ENCODE results near the gene ADTRP.
"Not testable (repeated sequence)": the region's sequence is repeated elsewhere in the genome, so short reads cannot be mapped to it uniquely, and the experiment has no call there.

ADTRP gene

DNA sequence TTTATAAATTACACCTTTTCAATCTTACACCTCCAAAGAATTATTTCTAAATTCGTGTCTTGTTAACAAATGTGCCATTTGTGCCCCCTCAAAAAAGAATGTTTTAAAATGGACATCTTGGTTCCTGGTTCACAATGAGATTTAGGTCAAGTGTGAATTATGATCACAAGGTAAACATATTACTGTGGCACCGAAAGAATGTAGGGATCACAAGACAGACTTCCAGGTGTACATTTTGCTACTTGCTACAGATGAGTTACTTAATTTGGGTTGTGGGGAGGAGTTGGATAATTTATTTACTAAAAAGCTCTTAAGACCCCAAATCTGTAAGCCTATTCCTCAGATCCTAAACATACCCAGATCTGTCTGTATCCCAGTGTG is 25.0 kb upstream of the ADTRP start:
- DNase-seq (ENCODE audit: low read depth in 1 of 2, low spot score in 1 of 2), result no peak

DNA sequence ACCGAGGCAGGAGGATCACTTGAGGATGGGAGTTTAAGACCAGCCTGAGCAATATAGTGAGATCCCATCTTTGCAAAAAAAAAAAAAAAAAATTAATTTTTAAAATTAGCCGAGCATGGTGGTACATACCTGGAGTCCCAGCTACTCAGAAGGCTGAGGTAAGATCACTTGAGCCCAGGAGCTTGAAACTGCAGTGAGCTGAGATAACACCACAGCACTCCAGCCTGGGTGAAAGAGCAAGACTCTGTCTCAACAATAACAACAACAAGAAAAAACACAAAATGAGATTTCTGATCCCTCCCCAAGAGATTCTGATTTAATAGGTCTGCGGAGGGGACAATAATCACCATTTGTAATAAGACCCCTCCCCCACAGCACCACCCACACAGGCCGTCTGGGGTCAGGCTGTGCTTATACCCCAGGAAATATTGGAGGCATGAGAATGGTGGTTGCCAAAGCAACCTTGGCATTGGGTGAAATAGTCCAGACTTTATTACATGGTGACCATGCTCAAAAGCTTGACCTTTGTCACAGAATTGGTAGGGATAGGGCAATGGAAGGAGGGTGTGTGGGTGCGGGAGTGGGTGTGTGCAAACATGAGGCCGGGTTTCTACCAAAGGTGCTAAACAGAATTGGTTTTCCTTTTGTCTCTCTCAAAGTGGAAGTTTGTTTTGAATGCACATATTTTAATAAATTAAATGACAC is 24.4 kb upstream of the ADTRP start:
- no peak for DNase-seq (ENCODE audit: low read depth in 1 of 2, low spot score in 1 of 2)

DNA sequence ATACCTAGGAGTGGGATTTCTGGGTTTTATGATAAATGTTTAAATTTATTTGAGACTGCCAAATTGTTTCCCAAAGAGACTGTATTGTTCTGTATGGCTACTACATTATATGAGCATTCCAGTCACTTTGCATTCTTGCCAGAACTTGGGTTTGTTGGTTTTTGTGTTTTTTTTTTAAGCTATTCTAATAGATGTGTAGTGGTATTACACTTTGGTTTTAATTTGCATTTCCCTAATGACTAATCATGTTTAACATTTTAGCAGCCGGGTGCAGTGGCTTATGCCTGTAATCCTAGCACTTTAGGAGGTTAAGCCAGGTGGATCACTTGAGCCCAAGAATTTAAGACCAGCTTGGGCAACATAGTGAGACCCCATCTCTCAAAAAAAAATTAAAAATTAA is 21.9 kb upstream of the ADTRP start:
- DNase-seq (ENCODE audit: low read depth in 1 of 2, low spot score in 1 of 2), result not testable (repeated sequence)

DNA sequence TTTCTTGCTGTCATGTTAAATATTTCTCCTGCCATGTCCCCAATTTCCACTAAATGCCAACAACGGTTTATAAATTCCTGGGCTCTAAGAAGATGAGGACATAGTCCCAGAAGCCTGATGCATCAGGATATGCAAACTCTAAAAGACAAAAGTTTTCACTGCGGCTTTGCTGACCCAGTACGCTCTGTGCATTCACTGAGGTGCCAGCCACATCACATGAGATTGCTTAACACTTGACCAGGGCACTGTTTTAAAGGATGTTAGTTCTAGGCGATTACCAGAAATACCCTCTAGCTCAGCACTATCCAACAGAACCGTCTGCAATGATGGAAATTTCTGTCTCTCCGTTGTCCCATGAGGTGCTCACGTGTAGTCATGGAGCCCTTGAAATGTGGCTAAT is 19.9 kb upstream of the ADTRP start:
- DNase-seq (ENCODE audit: low read depth in 1 of 2, low spot score in 1 of 2), result no peak

DNA sequence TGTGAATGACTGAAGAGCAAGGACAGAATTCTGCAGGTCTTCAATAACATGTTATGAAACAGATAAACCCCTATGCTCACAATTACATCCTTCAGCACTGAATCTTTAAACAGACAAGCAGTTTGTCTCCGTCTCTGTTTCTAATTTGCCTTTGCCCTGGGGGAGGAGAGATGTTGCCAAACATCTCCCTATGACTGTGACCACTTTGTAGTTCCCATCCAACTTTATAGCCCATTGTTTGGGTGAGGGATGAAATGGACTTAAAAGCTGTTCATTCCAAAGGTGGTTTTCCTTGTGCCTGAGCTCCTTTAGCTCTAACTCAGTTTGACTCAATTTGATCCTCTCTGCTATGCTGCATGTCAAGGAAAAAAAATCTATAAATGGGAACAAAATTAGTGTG is 19.5 kb upstream of the ADTRP start:
- no peak for DNase-seq (ENCODE audit: low read depth in 1 of 2, low spot score in 1 of 2)

DNA sequence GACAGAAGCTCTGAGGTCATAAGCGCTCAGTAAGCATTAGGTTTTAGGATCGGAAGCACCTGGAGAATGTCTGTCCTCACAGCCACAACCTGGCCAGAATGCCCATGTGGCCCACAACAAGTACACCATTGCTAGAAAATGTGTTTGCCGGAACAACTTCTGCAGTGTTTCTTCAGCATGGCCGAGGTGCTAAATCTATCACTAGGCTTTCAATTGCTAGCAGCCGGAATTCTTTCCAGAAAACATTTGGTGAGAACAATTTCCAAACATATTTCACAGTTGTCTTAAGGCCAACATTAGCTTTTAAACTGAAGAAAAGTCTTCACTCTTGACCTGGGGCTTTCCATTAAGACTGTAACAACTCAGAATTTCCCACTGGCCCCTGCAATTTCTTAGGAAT is 18.2 kb upstream of the ADTRP start:
- DNase-seq (ENCODE audit: low read depth in 1 of 2, low spot score in 1 of 2), result no peak

DNA sequence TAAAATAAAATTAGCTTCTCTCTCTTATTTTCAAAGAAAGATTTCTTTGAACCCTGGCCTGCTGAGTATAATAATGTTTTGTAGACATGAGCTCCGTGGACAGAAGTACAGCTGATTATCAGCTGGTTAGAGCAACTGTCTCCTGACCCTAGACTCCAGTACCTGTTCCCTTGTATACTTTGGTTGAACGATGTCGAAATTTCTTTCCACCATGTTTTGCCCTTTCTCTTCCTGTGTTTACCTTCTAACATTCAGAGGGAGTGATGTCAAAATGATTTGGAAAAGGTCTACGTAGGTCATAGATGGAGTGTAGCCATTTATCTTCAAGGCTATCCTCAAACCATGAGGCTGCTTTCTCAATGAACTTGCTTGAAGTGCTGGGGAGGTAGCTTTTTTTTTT is 16.8 kb upstream of the ADTRP start:
- DNase-seq (ENCODE audit: low read depth in 1 of 2, low spot score in 1 of 2), result no peak

DNA sequence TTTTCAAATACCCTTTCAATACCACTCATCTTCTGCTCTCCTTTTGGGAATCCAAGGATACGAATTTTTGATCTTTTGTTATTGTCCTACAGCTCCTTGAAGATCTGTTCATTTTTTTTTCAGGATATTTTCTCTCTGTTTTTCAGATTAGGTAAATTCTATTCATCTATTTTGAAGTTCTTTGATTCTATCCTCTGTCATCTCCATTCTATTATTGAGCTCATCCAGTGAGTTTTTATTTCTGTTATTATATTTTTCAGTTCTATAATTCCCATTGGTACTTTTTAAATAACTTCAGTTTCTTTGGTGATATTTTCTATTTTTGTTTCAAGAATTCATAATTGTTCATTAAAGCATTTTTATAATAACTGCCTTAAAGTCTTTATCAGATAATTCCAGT is 14.7 kb upstream of the ADTRP start:
- DNase-seq (ENCODE audit: low read depth in 1 of 2, low spot score in 1 of 2), result no peak

DNA sequence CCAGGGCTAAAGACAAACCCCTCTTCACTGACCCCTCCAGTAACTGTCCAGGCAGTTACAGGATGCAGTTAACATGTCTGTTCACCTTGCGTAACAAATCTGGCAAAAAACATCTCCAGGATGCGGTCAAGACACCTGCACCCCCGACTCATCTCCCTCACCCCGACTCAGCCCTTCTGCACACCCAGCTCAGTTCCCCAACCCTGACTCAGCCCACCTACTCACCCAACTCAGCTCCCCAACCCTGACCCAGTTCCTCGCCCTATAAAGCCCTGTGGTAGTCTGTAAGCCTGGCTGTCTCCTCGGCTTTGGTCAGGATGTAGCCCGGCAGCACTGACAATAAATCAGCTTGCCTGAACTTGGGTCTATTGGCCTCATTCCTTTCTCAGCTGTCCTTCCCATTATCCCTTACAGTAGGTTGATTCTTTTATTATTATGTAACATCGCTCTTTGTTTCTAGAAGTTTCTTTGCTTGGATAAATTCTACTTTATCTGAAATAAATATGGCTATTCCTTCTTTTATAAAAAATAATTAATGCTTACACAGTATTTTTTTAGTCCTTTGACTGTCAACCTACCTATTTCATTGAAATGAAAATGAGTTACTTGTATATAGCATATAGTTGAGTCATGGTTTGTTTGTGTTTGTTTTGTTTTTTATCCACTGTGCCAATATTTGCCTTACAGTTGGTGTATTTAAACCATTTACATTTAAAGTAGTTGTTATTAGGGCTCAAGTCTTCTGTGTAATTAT is 12.9 kb upstream of the ADTRP start:
- no peak for DNase-seq (ENCODE audit: low read depth in 1 of 2, low spot score in 1 of 2)

DNA sequence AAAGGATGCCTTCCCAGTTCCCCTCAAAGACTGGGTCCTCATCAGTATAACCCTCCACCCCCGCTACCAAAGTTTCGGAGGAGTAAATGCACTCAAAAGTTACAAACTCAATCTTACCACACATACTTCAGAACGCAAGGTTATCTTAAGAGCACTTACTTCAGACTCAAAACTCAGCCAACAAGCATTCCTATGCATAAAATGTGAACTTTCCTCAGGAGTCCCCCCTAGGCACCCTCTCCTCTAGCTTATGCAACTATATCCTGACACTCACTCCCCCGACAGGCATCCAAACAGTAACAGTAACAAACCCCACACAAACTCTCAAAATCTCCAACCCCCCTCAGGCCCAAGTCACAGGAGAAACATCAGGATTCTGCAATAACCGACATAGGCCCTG is 11.1 kb upstream of the ADTRP start:
- no peak for DNase-seq (ENCODE audit: low read depth in 1 of 2, low spot score in 1 of 2)

DNA sequence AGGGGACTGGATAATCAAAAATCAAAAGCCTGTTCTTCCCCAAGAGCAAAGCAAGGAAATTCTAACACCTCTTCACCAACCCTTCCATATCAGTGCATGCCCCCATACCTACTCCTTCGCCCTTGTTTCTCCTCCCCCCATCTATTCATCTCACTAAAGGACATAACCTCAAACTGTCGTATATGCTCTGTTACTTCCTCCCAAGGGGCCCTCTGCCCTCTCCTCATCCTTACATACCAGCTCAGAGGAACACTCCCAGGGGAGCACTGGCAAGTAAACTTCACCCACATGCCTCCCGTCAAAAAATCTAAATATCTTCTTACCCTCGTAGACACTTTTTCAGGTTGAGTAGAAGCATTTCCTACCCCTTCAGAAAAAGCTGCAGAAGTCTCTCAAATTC is 9.4 kb upstream of the ADTRP start:
- DNase-seq (ENCODE audit: low read depth in 1 of 2, low spot score in 1 of 2), result no peak

DNA sequence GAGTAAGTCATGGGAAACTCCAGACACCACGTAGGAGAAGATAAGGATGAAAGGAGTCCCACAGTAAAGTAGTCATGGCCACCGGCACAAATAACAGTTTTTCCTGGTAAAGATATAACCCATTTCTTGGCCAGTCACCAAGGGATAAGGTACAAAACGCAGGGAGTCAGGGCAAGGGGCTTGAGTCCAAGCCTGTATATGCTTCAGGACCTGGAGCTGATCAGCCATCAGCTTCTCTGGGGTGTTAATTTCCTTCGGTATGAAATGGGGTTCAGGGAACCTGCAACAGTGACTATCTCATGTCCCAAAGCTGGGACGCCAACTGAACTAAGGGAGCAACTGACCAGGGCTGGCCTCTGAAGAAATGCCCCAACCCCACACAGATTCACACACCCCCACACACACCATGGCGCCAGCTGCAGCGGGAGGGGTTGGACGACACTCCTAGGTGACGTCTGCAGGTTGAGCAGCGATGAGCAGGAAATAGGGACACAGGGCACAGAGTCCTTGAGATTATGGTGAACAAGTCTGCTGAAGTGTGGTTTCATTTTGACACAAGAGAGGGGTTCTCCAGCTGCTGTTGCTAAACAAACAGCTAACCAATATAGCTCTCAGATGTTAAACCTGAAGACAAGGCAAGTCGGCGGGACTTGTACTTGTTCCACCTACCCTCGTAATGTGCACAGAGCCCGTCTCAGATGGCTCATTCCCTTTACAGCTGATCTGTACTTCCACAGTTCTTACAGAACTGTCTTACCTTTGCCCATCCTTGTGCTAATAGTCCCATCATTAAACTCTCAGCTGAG is 7.4 kb upstream of the ADTRP start:
- DNase-seq (ENCODE audit: low read depth in 1 of 2, low spot score in 1 of 2), result peak in 1 of 2 donors; percentile 4

DNA sequence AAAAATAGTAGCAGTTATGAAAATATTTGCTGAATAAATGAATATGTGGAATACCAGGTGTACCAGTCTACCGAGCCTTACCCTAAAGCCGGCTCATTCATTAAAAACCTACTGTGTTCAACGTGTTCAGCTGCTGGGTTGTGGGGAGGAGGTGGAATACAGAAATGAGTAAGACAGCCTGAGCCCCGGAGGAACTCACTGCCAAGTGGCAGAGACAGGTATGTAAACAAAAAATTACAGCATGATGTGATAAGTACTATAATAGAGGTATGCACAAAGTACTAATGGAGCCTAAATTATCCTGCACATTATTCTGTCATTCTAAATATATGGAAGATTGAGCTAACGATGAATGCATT is 6.8 kb upstream of the ADTRP start:
- no peak for DNase-seq (ENCODE audit: low read depth in 1 of 2, low spot score in 1 of 2)

DNA sequence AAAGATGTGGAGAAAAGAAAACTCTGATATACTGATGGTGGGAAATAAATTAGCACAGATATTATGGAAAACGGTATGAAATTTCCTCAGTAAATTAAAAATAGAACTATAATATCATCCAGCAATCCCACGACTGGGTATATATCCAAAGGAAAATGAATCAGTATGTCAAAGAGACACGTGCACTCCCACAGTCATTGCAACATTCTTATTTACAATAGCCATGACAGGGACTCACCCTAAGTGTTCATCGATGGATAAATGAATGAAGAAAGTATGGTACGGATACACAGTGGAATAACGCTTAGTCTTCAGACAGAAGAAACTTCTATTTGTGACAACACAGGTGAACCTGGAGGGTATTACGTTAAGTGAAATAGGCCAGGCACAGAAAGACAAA is 5.7 kb upstream of the ADTRP start:
- no peak for DNase-seq (ENCODE audit: low read depth in 1 of 2, low spot score in 1 of 2)

DNA sequence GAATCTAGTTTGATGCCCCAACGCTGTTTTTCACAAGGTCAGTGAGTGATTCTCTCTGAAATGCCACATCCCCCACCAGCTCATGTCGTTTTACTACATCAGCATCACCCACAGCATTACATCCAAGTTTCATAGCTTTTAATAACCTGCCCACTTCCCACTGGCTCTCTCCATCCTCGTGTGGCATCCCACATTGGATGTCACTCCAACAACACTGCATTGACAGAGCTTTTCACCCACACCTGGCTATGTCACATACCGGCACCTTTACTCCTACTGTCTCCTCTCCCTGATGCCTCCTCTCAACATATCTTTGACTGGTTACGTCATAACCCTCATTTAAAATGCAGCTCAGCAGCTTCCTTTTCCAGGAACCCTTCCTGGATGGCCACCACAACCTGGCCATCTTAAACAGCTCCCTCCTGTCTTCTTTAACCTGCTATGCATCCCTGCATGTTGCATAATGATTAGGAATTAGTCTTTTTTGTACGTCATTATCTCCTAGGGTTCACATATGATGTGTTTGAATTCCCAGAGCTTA is 5.0 kb upstream of the ADTRP start:
- DNase-seq (ENCODE audit: low read depth in 1 of 2, low spot score in 1 of 2), result no peak

DNA sequence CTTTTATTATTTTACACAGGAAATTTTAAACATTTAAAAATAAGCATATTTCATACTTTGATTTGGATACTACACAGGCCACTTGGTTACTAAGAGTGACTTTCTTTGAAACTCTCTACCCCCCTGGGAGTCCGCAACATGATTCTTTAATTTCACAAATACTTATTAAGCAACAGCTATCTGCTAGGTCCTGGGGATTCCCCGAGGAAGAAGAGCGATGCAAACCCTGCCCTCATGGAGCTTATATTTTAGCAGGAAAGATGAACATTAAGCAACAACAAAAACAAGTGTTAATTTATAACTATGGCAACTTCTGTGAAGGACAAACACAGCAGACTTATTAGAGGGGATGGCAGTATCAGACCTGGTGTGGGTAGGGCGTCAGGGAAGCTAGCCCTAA is 3.9 kb upstream of the ADTRP start:
- no peak for DNase-seq (ENCODE audit: low read depth in 1 of 2, low spot score in 1 of 2)

DNA sequence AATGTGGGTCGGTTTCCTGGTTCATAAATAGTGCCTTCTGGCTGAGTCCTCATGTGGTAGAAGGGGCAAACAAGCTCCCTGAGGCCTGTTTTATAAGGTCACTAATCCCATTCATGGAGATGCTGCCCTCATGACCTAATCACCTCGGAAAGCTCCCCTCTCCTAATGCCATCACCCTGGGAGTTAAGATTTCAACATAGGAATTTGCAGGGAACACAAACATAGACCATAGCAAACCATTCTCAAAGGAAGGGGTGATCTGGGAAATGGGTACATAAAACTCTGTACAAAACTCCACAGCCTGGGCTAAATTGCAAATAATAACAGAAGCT is 1.5 kb upstream of the ADTRP start:
- no peak for DNase-seq (ENCODE audit: low read depth in 1 of 2, low spot score in 1 of 2)

DNA sequence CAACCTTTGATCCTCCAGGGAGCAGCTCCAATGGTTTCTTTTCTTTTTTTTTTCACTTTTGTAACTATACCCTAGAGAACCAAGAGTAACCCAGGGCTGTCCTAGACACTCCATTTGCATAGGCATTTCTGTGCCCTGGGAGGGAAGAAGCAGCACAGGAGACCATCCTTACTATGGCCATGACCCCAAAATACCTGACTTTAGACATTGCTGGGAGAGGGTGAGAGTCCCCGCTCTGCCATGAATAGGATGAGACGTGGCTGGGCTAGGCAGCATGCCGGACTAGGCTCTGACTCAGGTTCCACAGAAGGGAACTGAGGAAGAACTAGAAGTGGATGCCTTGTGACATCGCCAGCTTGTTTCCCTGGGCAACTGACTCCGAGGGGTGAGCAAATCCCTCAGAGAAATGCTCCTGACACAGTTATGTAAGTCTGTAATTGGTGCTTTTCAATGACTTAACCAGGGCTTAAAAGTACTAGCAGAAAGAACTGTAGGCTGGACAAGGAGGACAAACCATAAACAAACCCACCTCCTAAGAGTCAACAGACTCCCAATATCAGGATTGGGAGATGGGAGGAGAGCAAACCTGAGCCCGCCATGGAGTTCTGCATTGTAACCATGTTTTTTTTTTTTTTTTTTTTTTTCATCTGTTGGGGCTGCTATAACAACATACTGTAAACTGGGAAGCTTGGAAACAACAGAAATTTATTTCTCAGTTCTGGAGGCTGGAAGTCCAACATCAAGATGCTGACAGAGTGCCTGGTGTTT is 910 bp upstream of the ADTRP start:
- no peak for DNase-seq (ENCODE audit: low read depth in 1 of 2, low spot score in 1 of 2)

DNA sequence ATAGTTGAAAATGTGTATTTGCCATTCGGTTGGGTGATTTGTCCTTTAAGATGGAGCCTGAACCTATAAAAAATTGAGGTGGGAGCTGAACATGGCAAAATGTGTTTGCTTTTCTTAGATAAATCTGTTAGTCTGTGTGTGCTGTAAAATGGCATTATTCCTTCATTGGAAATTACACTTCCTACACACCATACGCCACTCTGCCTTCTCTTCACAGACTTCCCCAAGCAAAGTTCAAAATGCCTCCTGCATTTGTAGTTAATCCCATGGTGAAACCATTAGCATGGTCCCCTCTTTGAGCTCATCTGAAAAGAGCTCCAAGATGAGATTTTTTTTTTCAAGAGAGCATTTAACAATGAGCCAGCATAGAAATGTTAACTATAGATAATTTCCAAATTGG is 567 bp downstream of the ADTRP start:
- no peak for DNase-seq (ENCODE audit: low read depth in 1 of 2, low spot score in 1 of 2)

DNA sequence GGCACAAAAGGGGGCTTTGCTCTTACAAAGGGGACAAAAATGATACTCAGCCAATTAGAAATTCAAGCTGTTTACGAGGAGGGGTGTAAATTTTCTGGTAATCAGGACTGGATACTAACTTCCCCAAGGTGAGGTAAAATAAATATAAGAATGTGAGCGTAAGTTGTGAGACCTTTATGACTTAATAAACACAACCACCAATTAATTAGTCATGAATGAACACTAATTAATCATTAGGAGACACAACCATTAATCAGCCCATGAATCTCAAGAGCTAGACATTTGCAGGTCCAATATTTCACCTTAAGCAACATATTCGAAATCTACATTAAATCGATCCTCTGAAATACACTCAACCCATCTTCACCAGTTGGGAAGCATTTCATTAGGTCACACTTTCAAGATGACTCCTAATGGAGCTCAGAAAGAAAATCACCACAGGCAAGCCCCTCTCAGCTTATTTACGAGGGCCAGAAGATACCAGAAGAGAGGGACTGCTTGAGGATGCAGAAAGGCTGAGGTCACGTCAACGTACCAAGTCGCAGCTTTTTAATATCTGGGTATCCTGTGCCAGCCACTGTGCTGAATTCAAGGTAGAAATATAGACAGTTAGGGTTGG is 2.7 kb downstream of the ADTRP start:
- DNase-seq (ENCODE audit: low read depth in 1 of 2, low spot score in 1 of 2), result no peak

DNA sequence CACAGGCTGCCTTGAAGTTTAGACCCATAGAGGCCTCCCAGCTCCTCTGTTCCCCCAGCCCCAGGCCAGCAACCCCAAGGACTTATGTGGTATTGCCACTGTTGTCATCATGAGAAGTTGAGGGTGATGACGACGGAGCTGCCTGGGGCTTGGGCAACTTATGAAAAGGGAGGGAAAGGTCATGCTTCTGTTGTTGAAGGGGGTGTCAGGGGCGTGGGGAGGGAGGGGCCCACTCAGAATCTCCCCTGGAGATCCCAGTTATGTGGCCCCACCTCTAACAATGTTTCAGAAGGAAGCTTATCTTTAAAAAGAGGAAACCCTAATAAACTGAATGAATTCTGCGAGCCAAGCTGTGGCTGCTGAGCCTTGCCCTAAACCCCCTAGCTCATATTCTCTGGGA is 4.2 kb downstream of the ADTRP start:
- no peak for DNase-seq (ENCODE audit: low read depth in 1 of 2, low spot score in 1 of 2)
